Activated effector memory CD4-positive, alpha-beta T cell treated with anti-CD3 and anti-CD28 coated beads, Interleukin-2, amount 50 U/mL, for 16 hours (primary cell): ENCODE results near the gene RTEL1.
"Not testable (repeated sequence)": the region's sequence is repeated elsewhere in the genome, so short reads cannot be mapped to it uniquely, and the experiment has no call there.

ENCODE experiments used
- DNase-seq: peaks from one replicate; pipeline ENCODE4 v3.0.0-alpha.2; 2020

RTEL1 gene

GRCh38 chr20:63628246-63628975 is 29.7 kb upstream of the RTEL1 start:
- DNase-seq, result peak; percentile 86

GRCh38 chr20:63630956-63631355 is 27.2 kb upstream of the RTEL1 start:
- DNase-seq, result not testable (repeated sequence)

GRCh38 chr20:63631426-63631825 is 26.7 kb upstream of the RTEL1 start:
- DNase-seq, result not testable (repeated sequence)

- no peak for DNase-seq
These were observed 24.4 kb upstream of the RTEL1 start for GRCh38 chr20:63633732-63634131.

GRCh38 chr20:63635431-63636141 is 22.5 kb upstream of the RTEL1 start:
- peak; percentile 89 for DNase-seq

- no peak for DNase-seq
These were observed 21.1 kb upstream of the RTEL1 start for GRCh38 chr20:63636752-63637628.

GRCh38 chr20:63639093-63639975 is 18.8 kb upstream of the RTEL1 start:
- DNase-seq, result peak; percentile 87

GRCh38 chr20:63640086-63640485 is 18.0 kb upstream of the RTEL1 start:
- DNase-seq, result no peak

- not testable (repeated sequence) for DNase-seq
These were observed 17.4 kb upstream of the RTEL1 start for GRCh38 chr20:63640686-63641085.

- DNase-seq, result peak; percentile 84
These were observed 16.8 kb upstream of the RTEL1 start for GRCh38 chr20:63641146-63641791.

GRCh38 chr20:63641792-63642523 is 16.2 kb upstream of the RTEL1 start:
- peak; percentile 99 for DNase-seq

GRCh38 chr20:63642527-63643247 is 15.4 kb upstream of the RTEL1 start:
- DNase-seq, result no peak

- no peak for DNase-seq
These were observed 14.6 kb upstream of the RTEL1 start for GRCh38 chr20:63643499-63643898.

- no peak for DNase-seq
These were observed 14.2 kb upstream of the RTEL1 start for GRCh38 chr20:63643946-63644345.

- DNase-seq, result no peak
These were observed 12.9 kb upstream of the RTEL1 start for GRCh38 chr20:63645218-63645617.

GRCh38 chr20:63648190-63648589 is 9.9 kb upstream of the RTEL1 start:
- no peak for DNase-seq

- DNase-seq, result no peak
These were observed 9.1 kb upstream of the RTEL1 start for GRCh38 chr20:63648895-63649589.

- not testable (repeated sequence) for DNase-seq
These were observed 7.6 kb upstream of the RTEL1 start for GRCh38 chr20:63650486-63650885.

GRCh38 chr20:63651942-63652191 is 6.2 kb upstream of the RTEL1 start:
- no peak for DNase-seq
